ENCODE data around the gene TSSK6.

Gene TSSK6

DNA sequence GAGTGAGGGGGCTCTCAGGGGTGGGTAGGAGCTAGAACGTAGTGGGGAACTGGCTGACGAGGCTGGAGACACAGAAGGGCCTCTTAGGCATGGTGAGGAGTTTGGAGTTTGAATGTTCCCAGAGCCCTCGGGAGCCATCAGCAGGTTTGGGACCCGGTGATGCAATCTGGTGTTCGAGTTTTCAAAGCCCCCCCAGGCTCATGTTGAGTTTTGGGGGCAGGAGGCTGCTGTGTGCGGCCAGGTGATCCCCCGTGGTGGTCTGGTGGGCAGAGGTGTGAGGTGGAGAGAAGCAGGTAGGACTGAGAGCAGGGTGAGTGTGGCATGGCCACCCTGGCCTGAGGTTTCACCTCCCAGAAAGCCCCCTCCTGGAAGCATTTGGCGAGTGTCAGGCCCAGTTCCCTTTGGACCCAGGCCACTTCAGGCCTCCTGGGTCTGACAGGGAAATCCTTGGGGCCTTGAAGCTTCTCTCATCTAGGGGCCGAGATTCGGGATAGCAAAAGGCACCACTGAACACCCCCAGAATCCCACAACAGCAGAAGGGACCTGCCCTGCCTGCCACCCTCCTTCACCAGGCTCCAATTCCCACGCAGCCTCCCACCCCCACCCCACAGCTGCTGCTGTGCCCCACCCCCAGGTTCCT is 14.6 kb upstream of the TSSK6 start:
- no peak for DNase-seq

DNA sequence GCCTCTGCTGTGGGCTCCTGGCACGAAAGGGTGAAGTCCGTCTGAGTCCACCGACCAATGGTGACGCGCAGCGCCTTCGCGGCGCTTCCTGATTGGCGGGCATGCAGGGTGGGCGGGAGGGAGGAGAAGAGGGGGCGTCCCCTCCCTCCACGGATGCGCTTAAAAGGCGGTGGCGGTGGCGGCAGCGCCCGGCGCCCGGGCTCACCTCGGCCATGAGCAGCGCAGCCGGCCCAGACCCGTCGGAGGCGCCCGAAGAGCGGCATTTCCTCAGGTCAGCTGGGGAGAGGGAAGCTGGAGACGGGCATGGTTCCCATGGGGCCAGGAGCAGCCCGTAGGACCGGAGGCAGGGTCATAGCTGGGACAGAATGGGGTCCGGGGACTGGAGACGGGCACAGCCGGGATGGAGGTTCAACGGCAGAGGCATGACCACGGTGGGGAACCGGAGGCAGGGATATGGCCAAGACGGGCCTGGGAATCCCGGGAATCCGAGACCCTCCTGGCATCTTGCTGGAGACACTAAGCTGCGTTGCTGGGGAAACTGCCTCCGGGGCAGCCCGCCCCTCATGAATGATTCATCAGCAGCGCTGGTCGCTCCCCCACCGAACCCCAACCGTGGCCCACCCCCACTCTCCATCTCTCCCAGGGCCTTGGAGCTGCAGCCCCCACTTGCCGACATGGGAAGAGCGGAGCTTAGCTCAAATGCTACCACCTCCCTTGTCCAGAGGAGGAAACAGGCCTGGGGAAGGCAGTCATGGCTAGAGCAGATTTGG is 13.6 kb upstream of the TSSK6 start, which contains the start of gene YJEFN3:
YJEFN3 (plus strand) TSS at position 191 of the 770 bp plus-strand sequence; CDS start at position 213, 22 bp downstream.
- DNase-seq: no peak

DNA sequence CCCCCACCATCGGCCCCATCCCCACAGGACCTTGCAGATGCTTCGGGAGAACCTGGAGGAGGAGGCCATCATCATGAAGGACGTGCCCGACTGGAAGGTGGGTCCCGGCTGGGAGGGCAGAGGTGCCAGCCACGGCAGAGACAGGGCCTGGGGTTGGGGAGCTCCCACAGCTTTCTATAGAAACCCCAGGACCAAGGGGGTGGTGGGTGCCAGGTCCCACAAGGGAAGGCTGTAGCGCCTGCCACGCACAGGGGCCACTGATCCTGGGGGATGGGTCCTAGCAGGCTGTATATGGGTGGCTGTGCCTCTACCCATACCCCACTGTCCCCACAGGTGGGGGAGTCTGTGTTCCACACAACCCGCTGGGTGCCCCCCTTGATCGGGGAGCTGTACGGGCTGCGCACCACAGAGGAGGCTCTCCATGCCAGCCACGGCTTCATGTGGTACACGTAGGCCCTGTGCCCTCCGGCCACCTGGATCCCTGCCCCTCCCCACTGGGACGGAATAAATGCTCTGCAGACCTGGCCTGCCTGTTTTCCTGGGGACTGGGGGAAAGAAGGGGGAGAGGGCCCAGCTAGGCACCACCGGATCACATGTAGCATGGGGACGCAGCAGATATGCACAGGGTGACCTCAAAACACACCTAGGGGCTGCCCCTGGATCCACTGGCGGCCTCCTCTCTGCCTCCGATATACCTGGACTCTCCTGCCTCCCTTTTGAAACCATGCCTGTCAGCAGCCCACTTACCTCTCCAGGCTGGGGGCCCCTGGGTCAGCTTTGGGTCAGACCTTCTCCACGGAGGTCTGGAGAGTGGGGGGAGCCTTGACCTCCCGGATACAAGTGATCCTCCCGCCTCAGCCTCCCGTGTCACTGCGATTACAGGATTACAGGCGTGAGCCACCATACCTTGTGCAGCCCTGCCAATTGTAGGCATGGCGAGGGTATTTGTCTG is 12.6 kb upstream of the TSSK6 start:
- DNase-seq: no peak

DNA sequence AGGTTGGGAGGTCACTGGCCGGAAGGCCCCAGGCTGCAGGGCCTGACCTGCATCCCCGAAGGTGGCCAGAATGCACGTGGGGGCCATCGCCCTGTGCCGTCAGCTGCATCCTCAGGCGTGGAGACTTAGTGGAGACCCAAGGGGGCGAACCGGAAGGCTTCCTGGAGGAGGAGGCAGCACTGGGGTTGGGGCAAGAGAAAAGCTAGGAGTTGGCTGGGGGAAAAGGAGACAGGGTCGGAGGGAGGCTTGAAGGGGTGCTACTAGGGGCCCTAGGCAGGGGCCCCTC is 12.0 kb upstream of the TSSK6 start:
- no peak for DNase-seq

DNA sequence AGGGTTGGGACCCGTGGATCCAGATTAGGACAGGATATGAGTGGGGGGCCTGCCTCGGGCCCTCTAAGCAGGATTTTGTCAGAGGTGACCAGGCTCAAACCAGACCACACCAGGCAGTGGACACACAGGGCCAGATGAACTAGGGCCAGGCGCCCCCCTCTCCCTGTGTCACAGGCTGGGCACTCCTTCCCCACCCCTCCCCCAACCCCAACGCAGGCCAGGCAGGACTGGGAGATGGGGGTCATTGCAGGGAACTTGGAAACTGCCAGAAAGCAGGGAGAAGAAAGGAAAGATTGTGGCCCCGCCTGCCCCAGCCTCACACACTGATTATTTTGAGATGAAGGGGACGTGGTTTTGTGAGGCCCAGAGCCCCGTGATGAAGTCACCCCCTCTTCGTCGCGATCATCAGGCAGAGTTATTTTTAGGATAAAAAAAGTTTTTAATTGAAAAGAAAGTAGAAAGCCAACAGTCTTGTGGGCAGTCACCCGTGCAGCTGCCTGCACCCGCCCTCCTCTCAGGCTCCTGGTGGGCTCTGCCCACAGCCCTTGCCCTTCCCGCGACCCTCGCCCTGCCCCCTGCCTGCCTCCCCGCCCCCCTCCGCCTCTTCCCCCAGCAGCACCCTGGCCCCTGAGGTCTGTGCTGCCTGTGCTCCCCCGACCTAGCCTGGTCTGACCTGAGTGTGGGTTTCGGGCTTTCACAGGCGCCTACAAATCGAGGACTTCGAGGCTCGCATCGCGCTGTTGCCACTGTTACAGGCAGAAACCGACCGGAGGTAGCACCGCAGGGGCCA is 11.4 kb upstream of the TSSK6 start:
- DNase-seq: no peak

DNA sequence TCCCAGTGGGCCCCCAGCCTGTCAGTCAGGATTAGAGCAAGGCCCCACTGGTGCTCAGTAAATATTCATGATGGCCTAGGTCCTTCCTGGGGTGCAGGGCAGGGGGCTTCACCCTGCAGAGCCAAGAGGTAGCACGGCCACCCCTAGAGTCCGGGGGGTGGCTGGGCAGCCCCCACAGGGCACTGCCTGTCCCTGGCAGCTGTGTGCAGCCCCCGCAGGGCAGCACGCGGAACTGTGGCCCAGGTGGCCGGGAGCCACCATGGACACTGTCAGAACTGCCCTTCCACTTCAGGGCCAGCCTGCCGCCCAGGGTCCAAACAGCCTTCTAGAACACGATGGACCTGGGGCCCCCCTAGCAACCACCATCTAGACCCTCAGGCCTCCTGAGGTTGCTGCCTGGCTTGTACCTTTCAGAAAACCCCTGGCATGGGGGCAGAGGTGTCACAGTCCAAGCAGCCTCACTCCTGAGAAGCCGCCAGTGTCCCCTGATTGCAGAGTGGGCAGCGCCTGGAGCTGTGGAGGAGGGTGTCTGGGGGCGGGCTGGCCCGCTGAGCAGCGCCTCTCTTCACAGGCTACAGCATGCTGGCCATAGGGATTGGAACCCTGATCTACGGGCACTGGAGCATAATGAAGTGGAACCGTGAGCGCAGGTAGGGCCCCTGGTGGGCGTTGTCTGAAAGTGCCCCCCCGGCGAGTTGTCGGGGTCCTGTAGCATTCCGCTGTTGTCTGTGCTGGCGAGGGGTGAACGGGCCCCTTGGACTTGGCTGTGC is 10.4 kb upstream of the TSSK6 start:
- no peak for DNase-seq

DNA sequence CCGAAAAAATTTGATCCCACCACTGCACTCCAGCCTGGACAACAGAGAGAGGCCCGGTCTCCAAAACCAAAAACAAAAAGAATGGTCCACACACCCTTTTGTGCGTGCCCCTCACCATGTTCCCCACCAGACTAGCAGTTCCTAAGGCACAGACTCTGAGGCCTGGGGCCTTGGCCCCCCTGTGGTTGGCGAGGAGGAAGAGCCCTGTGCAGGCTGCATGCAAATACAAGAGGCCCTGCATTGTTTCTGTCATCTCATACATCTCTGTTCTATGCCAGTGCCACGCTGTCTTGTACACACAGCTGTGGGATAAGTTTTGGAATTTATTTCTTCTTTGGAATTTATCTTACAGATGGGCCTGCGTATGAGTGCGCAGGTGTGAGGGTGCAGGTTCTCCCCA is 8.7 kb upstream of the TSSK6 start:
- no peak for DNase-seq

DNA sequence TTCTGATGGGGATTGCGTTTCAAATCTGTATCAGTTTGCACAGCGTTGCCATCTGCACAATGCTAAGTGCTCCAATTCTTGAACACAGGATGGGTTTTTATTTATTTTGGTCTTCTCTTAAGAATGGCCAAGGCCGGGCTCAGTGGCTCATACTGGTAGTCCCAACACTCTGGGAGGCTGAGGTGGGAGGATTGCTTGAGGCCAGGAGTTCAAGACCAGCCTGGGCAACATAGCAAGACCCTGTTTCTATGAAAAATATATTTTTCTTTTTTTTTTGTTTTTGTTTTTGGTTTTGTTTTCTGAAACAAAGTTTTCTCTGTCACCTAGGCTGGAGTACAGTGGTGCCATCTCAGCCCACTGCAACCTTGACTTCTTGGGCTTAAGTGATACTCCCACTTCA is 7.8 kb upstream of the TSSK6 start:
- DNase-seq: no peak

DNA sequence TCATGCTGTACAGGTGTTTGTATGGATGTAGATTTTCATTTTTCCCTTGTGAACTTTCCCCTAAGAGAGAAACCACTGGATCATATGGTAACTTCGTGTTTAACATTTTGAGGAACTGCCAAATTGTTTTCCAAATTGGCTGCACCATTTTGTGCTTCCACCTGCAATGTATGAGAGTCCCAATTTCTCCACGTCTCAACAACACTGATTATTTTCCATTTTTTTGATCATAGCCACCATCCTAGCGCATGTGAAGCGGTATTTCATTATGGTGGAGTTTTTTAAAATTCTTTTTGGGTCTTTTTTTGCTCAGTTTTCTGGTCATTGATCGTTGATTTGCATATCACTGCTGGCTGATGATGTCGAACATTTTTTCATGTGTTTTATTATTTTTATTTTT is 5.6 kb upstream of the TSSK6 start:
- DNase-seq: no peak

DNA sequence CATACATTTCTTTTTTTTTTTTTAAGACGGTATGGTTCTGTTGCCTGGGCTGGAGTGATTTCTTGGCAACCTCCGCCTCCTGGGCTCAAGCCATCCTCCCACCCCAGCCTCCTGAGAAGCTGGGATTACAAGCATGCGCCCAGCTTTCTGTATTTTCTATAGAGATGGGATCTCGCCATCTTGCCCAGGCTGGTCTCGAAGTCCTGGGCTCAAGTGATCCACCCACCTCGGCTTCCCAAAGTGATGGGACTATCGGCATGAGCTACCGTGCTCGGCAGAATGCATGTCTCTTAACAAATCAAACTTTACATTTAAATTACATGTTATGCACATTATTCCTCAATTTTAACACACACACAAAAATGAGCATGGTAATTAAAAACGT is 1.9 kb upstream of the TSSK6 start:
- no peak for DNase-seq

DNA sequence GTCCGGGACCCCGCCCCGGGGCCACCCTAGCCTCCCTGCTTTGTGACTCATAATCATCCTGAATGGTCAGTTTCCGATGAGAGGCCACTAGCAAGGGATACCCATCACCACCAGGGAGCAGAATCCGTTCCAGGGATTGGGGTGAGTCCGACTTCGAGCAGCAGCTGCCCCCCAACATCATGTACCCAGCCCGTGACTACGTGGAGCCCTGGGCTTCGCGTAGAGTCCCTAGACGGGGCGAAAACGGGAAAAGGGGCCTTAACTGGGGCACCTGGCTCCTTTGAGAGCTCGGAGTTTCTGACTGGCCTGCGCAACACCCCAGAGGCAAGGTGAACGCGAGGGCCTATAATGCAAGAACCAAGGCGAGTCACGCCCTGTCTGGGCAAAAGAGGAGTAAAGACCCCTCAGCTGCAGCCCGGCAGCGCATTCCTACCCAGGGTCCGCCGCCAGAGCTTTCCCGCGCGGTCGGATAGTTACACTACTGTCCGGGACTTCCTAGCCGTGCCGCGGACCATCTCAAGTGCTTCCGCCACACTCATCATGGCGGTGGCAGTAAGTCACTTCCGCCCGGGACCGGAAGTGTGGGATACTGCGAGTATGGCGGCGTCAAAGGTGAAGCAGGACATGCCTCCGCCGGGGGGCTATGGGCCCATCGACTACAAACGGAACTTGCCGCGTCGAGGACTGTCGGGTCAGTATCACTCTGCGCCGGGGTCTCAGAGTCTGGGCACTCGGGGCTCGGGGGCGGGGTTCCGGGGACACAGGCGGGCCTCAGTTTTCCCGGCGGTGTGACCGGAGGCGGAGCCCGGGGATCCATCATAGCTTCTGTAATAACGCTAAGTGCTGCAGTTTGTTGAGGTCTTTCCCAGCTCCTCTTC is 533 bp upstream of the TSSK6 start, which contains the start of gene NDUFA13:
NDUFA13 (plus strand) TSS at position 584 of the 878 bp plus-strand sequence; CDS start at position 598, 14 bp downstream.
- peak; percentile 94 to 96 for DNase-seq

DNA sequence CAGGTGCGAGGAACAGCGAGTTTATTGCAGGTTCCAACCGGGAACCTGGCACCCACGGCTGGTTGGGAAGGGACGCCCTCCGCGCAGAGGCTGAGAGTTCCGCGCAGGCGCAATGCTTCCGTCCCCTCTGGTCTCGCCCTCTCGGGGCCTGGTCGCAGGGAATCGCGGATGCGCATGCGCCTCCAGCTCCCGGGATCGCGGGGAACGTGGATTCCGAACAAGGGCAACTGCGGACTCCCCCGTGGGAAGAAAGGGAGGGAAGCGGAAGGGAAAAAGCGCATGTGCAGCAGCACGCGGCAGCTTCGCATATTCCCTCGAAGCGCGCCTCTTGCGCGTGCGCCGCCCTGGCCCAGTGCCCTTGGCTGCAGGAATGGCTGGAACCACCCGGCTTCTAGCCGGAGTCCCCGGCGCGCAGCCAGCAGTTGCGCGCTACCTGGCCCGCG is 1.1 kb downstream of the TSSK6 start:
- peak; percentile 17 to 35 for DNase-seq

DNA sequence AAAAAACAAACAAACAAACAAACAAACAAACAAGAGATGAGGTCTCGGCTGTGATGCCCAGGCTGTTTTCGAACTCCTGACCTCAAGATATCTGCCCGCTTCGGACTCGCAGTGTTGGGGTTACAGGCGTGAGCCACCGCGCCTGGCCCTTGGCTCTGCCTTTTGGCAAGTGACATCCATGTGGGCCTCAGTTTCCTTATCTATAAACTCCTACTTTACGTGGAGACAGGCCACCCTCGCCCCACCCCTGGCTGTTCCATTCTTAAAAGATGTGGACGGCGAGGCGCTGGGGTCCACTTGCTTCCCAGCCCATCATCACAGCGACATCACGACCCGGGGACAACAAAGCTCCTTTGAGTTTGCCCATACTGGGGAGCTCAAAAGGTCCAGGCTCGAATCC is 1.7 kb downstream of the TSSK6 start:
- DNase-seq: no peak

DNA sequence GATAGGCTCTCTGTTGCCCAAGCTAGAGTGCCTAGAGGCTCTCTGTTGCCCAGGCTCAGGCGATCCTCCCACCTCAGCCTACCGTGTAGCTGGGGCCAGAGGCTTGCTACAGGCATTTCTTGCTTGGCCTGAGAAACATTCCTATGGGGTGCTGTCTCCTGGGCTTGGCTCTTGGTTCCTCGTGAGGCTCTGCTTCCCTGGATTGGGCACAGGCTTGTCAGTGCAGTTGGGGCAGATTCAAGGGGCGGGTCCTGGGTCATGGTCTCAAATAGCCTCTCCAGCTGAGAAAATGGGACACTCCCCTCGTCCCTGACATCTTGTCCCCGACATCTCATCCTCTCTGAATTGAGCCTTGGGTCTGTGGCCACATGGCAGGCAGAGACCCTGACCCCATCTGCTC is 4.9 kb downstream of the TSSK6 start:
- no peak for DNase-seq

DNA sequence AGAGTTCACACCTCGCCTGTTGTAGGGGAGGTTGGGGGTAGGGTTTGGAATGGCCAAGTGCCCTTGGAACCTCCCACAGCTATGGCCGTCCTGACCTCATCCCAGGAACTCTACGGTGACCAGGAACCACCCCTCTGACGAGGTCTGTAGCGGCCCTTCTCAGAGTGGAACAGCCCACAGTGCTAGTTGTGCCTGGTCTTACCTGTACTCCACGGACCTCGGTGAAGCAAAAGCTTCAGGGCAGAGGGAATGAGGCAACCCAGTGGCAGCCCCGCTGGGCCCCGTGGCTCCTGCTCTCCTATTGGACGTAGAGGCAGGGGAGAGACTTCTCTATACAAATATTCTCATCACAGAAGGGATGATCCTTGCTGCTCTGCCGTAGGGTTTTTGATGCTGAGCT is 7.1 kb downstream of the TSSK6 start:
- no peak for DNase-seq

DNA sequence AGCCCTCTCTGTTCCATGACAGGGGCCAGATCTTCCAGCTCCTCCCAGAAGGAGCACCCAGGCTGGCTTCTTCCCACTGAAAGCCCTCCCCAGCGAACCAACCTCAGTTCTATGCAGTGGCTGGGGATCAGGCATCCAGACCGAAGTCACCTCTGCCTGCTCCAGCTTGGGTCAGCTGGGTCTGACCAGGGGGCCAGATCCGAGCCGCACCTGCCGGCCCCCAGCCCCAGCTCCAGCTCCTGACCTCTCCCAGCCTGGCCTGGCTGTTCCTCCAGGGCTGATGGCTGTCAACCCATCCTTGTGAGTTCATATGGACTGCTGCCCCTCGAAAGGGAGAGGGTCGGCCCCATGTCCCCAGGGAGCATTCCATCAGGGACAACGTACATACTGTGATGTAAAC is 8.0 kb downstream of the TSSK6 start:
- no peak for DNase-seq

DNA sequence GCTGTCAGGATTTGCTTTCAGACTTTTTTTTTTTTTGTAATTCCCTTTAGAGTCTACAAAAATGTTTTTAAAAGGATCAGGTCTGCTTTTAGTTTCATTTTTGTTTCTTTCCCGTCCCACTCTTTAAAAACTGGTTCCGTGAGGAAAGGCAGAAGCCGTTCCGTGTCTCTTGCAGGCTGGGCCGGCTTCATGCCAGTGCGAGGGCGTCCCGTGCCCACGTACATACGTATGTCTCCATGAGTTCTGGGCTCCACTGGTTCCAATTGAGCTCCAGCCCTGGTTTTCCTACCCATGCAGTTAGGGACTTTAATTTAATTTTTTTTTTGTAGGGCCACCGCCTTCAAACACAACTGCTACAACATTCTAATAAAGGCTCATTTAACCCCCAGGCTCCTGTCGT is 8.8 kb downstream of the TSSK6 start:
- DNase-seq: no peak

DNA sequence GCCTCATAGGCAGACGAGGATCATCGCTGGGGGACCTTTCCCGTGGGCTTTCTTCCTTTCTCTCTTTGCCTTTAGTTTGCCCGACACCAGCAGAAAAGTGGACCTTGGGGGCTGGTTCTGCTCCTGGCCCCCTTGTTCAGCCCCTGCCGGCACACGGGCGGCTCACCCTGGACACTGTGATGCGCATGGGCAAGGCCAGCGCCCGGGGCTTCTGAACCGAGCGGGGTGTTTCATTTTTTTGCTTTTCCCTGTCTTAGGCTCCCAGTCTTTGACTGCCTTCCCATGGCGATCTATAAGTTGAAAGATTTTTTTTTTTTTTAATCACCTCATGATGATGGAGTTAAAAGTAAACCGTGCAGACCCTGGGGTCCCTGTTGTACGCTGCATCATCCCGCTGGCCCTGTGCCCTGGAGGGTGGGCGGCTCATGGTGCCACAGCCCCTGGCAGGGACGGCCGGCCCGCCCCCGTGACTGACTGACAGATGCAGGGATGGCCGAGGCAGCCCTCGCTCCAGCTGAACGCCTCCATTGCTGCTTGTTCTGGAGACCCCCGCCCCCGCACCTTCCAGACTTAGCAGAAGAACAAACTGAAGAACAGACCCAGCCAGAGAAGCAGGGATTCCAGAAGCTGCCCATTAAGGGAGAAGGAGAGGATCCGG is 9.6 kb downstream of the TSSK6 start:
- DNase-seq: no peak

DNA sequence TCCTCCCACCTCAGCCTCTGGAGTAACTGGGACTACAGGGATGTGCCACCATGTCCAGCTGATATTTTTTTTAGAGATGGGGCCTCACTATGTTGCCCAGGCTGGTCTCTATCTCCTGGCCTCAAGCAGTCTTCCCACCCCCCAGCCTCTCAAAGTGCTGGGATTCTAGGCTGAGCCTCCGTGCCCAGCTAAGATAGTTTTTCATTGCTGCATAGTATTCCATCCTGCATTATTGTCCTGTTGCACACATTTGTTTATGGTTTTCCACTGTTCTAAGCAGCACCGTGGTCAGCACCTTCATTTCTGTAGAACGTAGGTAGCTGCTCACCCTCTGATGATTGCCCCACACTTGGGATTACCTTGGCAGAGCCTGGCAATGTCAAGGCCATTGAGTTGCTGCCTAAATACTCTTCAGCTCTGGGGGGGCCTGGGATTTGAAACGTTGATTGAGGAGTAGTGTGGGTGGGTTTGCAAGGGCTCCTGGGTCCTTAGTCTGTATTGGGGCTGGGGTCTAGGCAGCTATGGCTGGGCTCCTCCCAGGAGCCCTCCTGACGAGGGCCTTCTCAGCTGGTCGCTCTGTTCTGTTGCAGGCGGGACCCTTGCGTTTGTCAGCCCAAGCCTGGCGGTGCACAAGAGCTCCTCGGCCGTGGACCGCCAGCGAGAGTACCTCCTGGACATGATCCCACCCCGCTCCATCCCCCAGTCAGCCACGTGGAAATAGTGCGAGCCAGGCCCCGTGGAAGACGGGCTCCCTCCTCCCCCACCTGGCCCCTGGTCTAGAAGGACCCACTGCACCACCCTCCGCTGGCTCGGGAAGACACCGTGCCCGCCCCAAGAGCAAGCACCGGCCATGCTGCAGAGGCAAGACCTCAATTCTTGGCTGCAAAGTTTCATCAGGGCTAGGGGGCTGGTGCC is 10.3 kb downstream of the TSSK6 start:
- no peak for DNase-seq
